ENCODE results near the gene MCEE.
"Not testable (repeated sequence)": the region's sequence is repeated elsewhere in the genome, so short reads cannot be mapped to it uniquely, and the experiment has no call there.

- not testable (repeated sequence) for TF ChIP-seq POLR2A (IDR thresholded peaks at IDR 0.05; ENCODE audit: low read depth, low read length); PAX5 (IDR thresholded peaks at IDR 0.05; ENCODE audit: insufficient read depth, low read length, severe bottlenecking); TAF1 (IDR thresholded peaks at IDR 0.05; ENCODE audit: low read depth, low read length); POLR2AphosphoS5 (IDR thresholded peaks at IDR 0.05; ENCODE audit: low read depth, low read length); POU2F2 (IDR thresholded peaks at IDR 0.05; ENCODE audit: low read depth, low read length); SPI1 (IDR thresholded peaks at IDR 0.05; ENCODE audit: low read depth, low read length)
Observed at GRCh38 chr2:71089475-71089874, 40.6 kb downstream of the MCEE start.

Data from GM12891 (cell line).